Stomach (tissue), 9 donors: ENCODE data around the gene NRCAM. TPM values are rescaled to one million over a fixed set of nuclear protein-coding genes. Genes with fewer than 3 reads are reported as not detected.

ENCODE experiments used
- DNase-seq, 2 donors: peaks; one replicate each; pipeline versions ENCODE4 v3.0.0 to v3.0.0-alpha.2; 2013 to 2019
- H3K27ac ChIP-seq, 5 donors: fragments of 200-600 bp in 4 of 5; sonication (generic) in 4 of 5; one replicate each; pipeline ENCODE4 v1.5.1; 2013 to 2019; ENCODE audit warnings: mild to moderate bottlenecking in 1 of 5, moderate library complexity in 1 of 5
- H3K27me3 ChIP-seq, 3 donors: fragments of 200-600 bp; sonication (generic); one replicate each; pipeline ENCODE4 v1.5.1; 2017 to 2019; ENCODE audit warnings: mixed run types in 1 of 3
- H3K36me3 ChIP-seq, 4 donors: fragments of 200-600 bp; sonication (generic); 1 replicate in 3 of 4; 2 replicates in 1 of 4; pipeline ENCODE4 v1.5.1; 2016 to 2019
- H3K4me1 ChIP-seq, 4 donors: fragments of 200-600 bp; sonication (generic); one replicate each; pipeline ENCODE4 v1.5.1; 2016 to 2019
- H3K4me3 ChIP-seq, 4 donors: fragments of 200-600 bp; sonication (generic) in 3 of 4; one replicate each; pipeline ENCODE4 v1.5.1; 2016 to 2019; ENCODE audit warnings: mild to moderate bottlenecking in 1 of 4
- H3K9me3 ChIP-seq, 4 donors: fragments of 200-600 bp; sonication (generic); one replicate each; pipeline ENCODE4 v1.5.1; 2016 to 2019
- EP300 ChIP-seq: sonication (generic); formaldehyde crosslinking; IDR thresholded peaks from one replicate; pipeline ENCODE4 v1.6.1; 2017; ENCODE audit warnings: antibody characterized with exemption
- POLR2A ChIP-seq, 4 donors: fragments of 450-650 bp; IDR thresholded peaks; one replicate each; pipeline ENCODE4 v1.6.1; 2016; ENCODE audit warnings: antibody characterized with exemption in 4 of 4, control low read depth in 2 of 4, mild to moderate bottlenecking in 1 of 4, moderate library complexity in 1 of 4
- POLR2AphosphoS5 ChIP-seq, 3 donors: sonication (generic); formaldehyde crosslinking; IDR thresholded peaks; one replicate each; pipeline ENCODE4 v1.6.1; 2016; ENCODE audit warnings: antibody characterized with exemption in 3 of 3
- WGBS, 5 donors: extraction: QIAGEN DNeasy Blood & Tissue Kit in 3 of 5; methylation state at CpG; one replicate each; pipeline versions ENCODE4 v1.1.5 to v1.1.7; 2013 to 2018; 5-methylcytosine and 5-hydroxymethylcytosine counted together
- intact Hi-C: fragments of 100-400 bp; cut with DNase I; formaldehyde crosslinking; loops from one replicate; pipeline ENCODE4 v1.15.1; 2023; ENCODE audit warnings: low total_unique reads
- polyA plus RNA-seq, 3 donors: library from polyadenylated mRNA; stranded (reverse); fragments of 200-250 nt; gene quantifications; one replicate each; pipeline ENCODE4 v1.2.3, GENCODE V29; 2013
- total RNA-seq, 5 donors: library from RNA; depleted of rRNA; stranded (reverse); fragments of >200 nt; gene quantifications; one replicate each; pipeline versions ENCODE4 v1.1.0 to v1.2.3, GENCODE V29; 2014 to 2016
- TF ChIP-seq, protein P1 (sequence below), 7 experiments: fragments of 450-650 bp in 4 of 7; fragments of 200-600 bp in 3 of 7; sonication (generic) in 3 of 7; IDR thresholded peaks; one replicate each; pipeline ENCODE4 v1.5.1; 2016 to 2019; ENCODE audit warnings: antibody characterized with exemption in 7 of 7, control low read depth in 2 of 7, mild to moderate bottlenecking in 1 of 7
- donor health status: healthy with polysubstance abuse.
- donor health status: Bipolar disorder and iron deficiency.
- donor health status: healthy.

The NRCAM gene
- total and polyA plus RNA-seq, 8 donors = 1.2 to 9.4 (median 2.3) TPM

DNA sequence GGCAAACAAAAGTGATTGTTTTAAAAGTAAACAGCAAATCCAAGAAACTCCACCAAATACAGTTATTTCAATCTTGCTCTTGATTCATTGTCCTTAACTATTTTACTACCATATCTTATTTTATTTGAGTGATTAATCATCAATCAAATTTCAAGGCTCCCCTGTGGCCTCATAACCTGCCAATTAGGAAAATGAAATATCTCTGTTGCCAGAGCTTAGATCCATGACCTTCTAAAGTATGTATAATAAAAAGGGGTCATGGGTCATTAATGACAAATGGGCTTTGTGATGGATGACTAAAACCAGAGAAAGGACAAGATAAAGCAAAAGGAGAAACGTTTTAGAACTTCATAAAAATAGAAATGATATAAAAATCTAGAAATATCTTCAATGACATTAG lies 28.5 kb downstream of the NRCAM start:
- no peaks in the 10 kb centered on the region for H3K4me1 ChIP-seq
- H3K36me3 ChIP-seq = no peaks in the 10 kb centered on the region
- intact Hi-C loops = no loop called here
- H3K27me3 ChIP-seq = no peaks in the 10 kb centered on the region
- no peak for TF ChIP-seq EP300
- 37 to 45% (median 38%) methylated on average over 1 of the region's 1 CpG for WGBS, 5 donors
- no peak overlapping the region for H3K4me3 ChIP-seq
- no peaks in the 10 kb centered on the region for H3K9me3 ChIP-seq
- DNase-seq = no peak
- no peak overlapping the region for H3K27ac ChIP-seq

DNA sequence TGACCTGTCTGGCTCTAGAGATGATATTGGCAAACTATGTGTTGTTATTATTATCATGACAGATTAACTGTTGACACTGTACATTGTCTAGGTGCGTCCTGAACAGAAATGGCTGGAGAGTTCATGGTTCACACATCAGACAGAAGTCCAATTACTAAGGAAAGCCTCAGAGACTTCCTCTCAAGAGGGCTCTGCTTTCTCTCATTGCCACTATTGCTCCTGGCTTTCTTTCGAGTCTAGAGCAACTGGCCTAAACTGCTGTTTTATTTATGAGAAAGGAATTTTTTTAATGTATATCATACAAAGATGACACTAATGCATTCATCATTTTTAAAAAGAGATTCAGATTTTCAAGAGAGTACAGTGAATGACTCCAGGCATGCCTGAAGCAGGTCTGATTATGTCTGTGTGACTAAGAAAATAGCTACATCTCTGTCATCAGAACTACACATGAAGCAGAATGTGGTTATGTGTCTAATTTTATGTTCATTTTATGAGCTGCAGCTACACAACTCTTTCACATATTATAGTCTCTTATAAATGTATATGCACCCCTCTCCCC lies 30.4 kb downstream of the NRCAM start:
- TF ChIP-seq EP300 (no peak), POLR2A (IDR thresholded peaks at IDR 0.05) (no peak), POLR2AphosphoS5 (IDR thresholded peaks at IDR 0.05) (no peak)
- TF ChIP-seq, protein P1, sequence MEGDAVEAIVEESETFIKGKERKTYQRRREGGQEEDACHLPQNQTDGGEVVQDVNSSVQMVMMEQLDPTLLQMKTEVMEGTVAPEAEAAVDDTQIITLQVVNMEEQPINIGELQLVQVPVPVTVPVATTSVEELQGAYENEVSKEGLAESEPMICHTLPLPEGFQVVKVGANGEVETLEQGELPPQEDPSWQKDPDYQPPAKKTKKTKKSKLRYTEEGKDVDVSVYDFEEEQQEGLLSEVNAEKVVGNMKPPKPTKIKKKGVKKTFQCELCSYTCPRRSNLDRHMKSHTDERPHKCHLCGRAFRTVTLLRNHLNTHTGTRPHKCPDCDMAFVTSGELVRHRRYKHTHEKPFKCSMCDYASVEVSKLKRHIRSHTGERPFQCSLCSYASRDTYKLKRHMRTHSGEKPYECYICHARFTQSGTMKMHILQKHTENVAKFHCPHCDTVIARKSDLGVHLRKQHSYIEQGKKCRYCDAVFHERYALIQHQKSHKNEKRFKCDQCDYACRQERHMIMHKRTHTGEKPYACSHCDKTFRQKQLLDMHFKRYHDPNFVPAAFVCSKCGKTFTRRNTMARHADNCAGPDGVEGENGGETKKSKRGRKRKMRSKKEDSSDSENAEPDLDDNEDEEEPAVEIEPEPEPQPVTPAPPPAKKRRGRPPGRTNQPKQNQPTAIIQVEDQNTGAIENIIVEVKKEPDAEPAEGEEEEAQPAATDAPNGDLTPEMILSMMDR (IDR thresholded peaks at IDR 0.05) = no peak
- no peaks in the 10 kb centered on the region for H3K4me1 ChIP-seq
- H3K27me3 ChIP-seq = no peaks in the 10 kb centered on the region
- H3K27ac ChIP-seq = no peak overlapping the region
- H3K4me3 ChIP-seq = no peak overlapping the region
- H3K9me3 ChIP-seq = no peaks in the 10 kb centered on the region
- WGBS, 5 donors = 49 to 80% (median 72%) methylated on average over 2 of the region's 2 CpGs
- intact Hi-C loops = no loop called here
- no peak for DNase-seq
- H3K36me3 ChIP-seq = no peaks in the 10 kb centered on the region

DNA sequence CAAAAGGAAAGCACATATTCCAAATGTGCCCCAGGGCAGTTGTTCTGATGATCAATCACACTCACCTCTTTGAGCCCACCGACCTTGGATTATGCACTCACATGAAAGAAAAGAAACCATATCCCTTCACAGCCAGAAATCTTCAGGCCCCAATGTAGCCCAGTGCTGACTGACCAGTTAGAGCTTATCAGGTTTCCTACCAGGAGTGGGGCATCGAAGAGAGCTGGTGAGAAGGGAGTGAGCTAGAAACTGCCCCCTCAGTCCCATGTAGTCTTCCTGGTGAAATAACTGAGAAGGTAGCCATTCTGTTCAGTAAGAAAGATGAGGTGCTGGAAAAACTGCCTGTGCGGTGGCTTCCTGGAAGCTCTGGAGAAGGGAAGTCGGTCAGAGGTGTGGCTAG lies 32.2 kb downstream of the NRCAM start:
- H3K27me3 ChIP-seq = no peaks in the 10 kb centered on the region
- no peak for TF ChIP-seq EP300
- TF ChIP-seq, protein P1 (IDR thresholded peaks at IDR 0.05) = no peak
- TF ChIP-seq POLR2AphosphoS5 (IDR thresholded peaks at IDR 0.05) = no peak
- TF ChIP-seq POLR2A (IDR thresholded peaks at IDR 0.05) = no peak
- intact Hi-C loops = no loop called here
- H3K27ac ChIP-seq = no peak overlapping the region
- no peaks in the 10 kb centered on the region for H3K4me1 ChIP-seq
- DNase-seq = no peak
- no peaks in the 10 kb centered on the region for H3K36me3 ChIP-seq
- no peak overlapping the region for H3K4me3 ChIP-seq
- 77 to 85% (median 83%) methylated on average over 4 of the region's 4 CpGs for WGBS, 5 donors
- no peaks in the 10 kb centered on the region for H3K9me3 ChIP-seq

DNA sequence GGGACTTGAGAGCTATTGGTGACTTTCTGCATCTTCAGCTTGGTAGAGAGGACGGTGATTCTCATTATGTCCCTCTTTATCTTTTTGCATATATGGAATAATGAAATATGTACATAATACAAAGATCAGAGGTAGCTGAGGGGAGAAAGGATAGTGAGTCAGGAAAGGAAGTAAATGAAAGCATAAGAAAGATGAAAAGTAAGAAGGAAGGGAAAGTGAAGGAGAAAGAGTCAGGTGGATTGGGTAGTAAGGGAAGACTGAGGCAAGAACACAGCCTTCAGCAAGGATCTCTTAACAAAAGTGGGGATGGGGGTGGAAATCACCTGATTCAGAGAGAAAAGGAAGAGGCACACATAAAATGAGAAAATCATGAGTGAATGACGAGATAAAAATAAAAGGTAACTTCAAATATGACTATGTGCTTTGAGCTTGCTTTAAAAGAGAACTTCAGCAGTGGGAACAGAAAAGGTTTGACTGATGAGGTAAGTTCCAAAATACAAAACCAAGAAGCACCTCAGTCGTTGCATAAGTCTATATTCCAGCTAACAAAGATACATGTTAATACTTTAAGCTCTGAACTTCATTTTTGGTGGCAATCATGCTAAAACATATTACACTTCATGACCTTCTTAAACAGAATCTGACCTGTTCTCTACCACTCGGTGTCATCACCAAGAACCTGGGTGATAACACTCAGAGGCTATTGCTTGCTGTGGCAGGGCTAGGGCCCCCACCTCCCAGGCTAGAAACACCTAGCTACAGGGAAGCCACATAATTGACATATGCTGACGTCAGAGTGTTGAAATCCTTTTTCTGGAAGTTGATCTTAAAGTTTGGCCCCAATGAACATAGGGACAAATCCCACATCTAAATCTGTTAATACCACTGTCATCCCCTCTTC lies 32.9 kb downstream of the NRCAM start:
- Histone ChIP-seq H3K36me3 (no peaks in the 10 kb centered on the region), H3K9me3 (no peaks in the 10 kb centered on the region), H3K27me3 (no peaks in the 10 kb centered on the region), H3K27ac (no peak overlapping the region), H3K4me1 (no peaks in the 10 kb centered on the region), H3K4me3 (no peak overlapping the region)
- intact Hi-C loops = no loop called here
- TF ChIP-seq EP300 (no peak), POLR2AphosphoS5 (IDR thresholded peaks at IDR 0.05) (no peak), POLR2A (IDR thresholded peaks at IDR 0.05) (no peak)
- TF ChIP-seq, protein P1 (IDR thresholded peaks at IDR 0.05) = no peak
- DNase-seq = no peak
- 80 to 86% (median 84%) methylated on average over 5 of the region's 5 CpGs for WGBS, 5 donors
